GM12878 (cell line): ENCODE results near the gene GCNT1. TPM values are rescaled to one million over a fixed set of nuclear protein-coding genes. Genes with fewer than 3 reads are reported as not detected.

Source experiments
- NFYB ChIP-seq: IDR thresholded peaks from 2 replicates; pipeline ENCODE4 v1.6.1; 2011; ENCODE audit warnings: low read depth, mild to moderate bottlenecking, low read length, improper control_type of control experiment, moderate library complexity; ENCODE audit not compliant: insufficient read depth
- SMARCA5 ChIP-seq: fragments of 450-650 bp; IDR thresholded peaks from 2 replicates; pipeline ENCODE4 v1.6.1; 2017; ENCODE audit warnings: mild to moderate bottlenecking
- ZBTB4 ChIP-seq: fragments of 450-650 bp; formaldehyde crosslinking; IDR thresholded peaks from 2 replicates; pipeline ENCODE4 v1.4.0; 2022; ENCODE audit warnings: mild to moderate bottlenecking, moderate library complexity
- polyA plus RNA-seq, 11 experiments: library from polyadenylated mRNA; depleted of rRNA in 4 of 11; unstranded in 6 of 11; stranded (reverse) in 5 of 11; fragments of >200 nt; fragmentation: Nextera tagmentation in 4 of 11; fragmentation: Illumina TruSeq in 1 of 11; extraction: Ambion mirVana in 4 of 11; extraction: Trizol in 1 of 11; gene quantifications; 1 replicate in 1 of 11; 2 replicates in 10 of 11; pipeline versions ENCODE4 v1.2.1 to v1.2.3, GENCODE V29; 2011 to 2016; ENCODE audit warnings: inconsistent platforms in 2 of 11, missing spikeins in 2 of 11, low read depth in 1 of 11
- total RNA-seq, 4 experiments: library from RNA; depleted of rRNA in 3 of 4; stranded (reverse); fragments of >200 nt in 3 of 4; fragmentation: Illumina TruSeq in 1 of 4; extraction: Trizol in 1 of 4; gene quantifications; 2 replicates each; pipeline versions ENCODE4 v1.2.1 to v1.2.3, GENCODE V29; 2013 to 2021
- TF ChIP-seq, protein P1 (sequence below): IDR thresholded peaks from 2 replicates; pipeline ENCODE4 v1.6.1; 2012; ENCODE audit warnings: improper control_type of control experiment, low read depth, low read length; ENCODE audit not compliant: insufficient replicate concordance

GCNT1 gene
- total and polyA plus RNA-seq, 10 of the 15 experiments (the other 5 are each of a cell fraction or from before 2014, with no cell fraction given) = 2.8 to 17.8 (median 7.1) TPM

- TF ChIP-seq, protein P1, sequence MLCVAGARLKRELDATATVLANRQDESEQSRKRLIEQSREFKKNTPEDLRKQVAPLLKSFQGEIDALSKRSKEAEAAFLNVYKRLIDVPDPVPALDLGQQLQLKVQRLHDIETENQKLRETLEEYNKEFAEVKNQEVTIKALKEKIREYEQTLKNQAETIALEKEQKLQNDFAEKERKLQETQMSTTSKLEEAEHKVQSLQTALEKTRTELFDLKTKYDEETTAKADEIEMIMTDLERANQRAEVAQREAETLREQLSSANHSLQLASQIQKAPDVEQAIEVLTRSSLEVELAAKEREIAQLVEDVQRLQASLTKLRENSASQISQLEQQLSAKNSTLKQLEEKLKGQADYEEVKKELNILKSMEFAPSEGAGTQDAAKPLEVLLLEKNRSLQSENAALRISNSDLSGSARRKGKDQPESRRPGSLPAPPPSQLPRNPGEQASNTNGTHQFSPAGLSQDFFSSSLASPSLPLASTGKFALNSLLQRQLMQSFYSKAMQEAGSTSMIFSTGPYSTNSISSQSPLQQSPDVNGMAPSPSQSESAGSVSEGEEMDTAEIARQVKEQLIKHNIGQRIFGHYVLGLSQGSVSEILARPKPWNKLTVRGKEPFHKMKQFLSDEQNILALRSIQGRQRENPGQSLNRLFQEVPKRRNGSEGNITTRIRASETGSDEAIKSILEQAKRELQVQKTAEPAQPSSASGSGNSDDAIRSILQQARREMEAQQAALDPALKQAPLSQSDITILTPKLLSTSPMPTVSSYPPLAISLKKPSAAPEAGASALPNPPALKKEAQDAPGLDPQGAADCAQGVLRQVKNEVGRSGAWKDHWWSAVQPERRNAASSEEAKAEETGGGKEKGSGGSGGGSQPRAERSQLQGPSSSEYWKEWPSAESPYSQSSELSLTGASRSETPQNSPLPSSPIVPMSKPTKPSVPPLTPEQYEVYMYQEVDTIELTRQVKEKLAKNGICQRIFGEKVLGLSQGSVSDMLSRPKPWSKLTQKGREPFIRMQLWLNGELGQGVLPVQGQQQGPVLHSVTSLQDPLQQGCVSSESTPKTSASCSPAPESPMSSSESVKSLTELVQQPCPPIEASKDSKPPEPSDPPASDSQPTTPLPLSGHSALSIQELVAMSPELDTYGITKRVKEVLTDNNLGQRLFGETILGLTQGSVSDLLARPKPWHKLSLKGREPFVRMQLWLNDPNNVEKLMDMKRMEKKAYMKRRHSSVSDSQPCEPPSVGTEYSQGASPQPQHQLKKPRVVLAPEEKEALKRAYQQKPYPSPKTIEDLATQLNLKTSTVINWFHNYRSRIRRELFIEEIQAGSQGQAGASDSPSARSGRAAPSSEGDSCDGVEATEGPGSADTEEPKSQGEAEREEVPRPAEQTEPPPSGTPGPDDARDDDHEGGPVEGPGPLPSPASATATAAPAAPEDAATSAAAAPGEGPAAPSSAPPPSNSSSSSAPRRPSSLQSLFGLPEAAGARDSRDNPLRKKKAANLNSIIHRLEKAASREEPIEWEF = no peak
- TF ChIP-seq SMARCA5 (no peak), NFYB (no peak), ZBTB4 (CRISPR knock-in tag) (no peak)
Observed at GRCh38 chr9:76519075-76519835, 60.3 kb downstream of the GCNT1 start (continued).
